Smooth muscle cell (in vitro differentiated cells): ENCODE measurements around the gene APBA2. TPM values are rescaled to one million over a fixed set of nuclear protein-coding genes. Genes with fewer than 3 reads are reported as not detected.

Experiments
- DNase-seq: peaks from one replicate; lab custom pipeline; 2025; ENCODE audit not compliant: unreplicated experiment; lab: John Stamatoyannopoulos, UW
- H2AFZ ChIP-seq: fragments of 200-600 bp; sonication (generic); 2 replicates; pipeline ENCODE4 v1.6.0; 2016; ENCODE audit warnings: antibody characterized with exemption, low read depth, mild to moderate bottlenecking
- H3F3A ChIP-seq: fragments of 200-600 bp; sonication (generic); 2 replicates; pipeline ENCODE4 v1.6.0; 2017; ENCODE audit warnings: antibody characterized with exemption, low read depth
- H3K27ac ChIP-seq: fragments of 200-600 bp; sonication (generic); 2 replicates; pipeline ENCODE4 v1.5.1; 2016; ENCODE audit warnings: low read depth, mild to moderate bottlenecking
- H3K27me3 ChIP-seq: fragments of 200-600 bp; sonication (generic); 2 replicates; pipeline ENCODE4 v1.6.1; 2016; ENCODE audit warnings: low read depth, mild to moderate bottlenecking
- H3K36me3 ChIP-seq: fragments of 200-600 bp; sonication (generic); 2 replicates; pipeline ENCODE4 v1.5.1; 2016; ENCODE audit warnings: low read depth
- H3K4me1 ChIP-seq: fragments of 200-600 bp; sonication (generic); 2 replicates; pipeline ENCODE4 v1.5.1; 2016; ENCODE audit warnings: low read depth
- H3K4me2 ChIP-seq: fragments of 200-600 bp; sonication (generic); 2 replicates; pipeline ENCODE4 v1.6.0; 2016; ENCODE audit warnings: mild to moderate bottlenecking
- H3K4me3 ChIP-seq: fragments of 200-600 bp; sonication (generic); 2 replicates; pipeline ENCODE4 v1.5.1; 2016; ENCODE audit warnings: mild to moderate bottlenecking
- H3K79me2 ChIP-seq: fragments of 200-600 bp; sonication (generic); 2 replicates; pipeline ENCODE4 v1.6.0; 2016; ENCODE audit warnings: low read depth, mild to moderate bottlenecking
- H3K9ac ChIP-seq: fragments of 200-600 bp; sonication (generic); 2 replicates; pipeline ENCODE4 v1.6.0; 2016; ENCODE audit warnings: low read depth
- H3K9me3 ChIP-seq: fragments of 200-600 bp; sonication (generic); replicated peaks from 2 replicates; pipeline ENCODE4 v1.5.1; 2016; ENCODE audit warnings: low read depth
- H4K20me1 ChIP-seq: fragments of 200-600 bp; sonication (generic); 2 replicates; pipeline ENCODE4 v1.6.0; 2016; ENCODE audit warnings: low read depth
- CTCF ChIP-seq: fragments of 200-600 bp; sonication (generic); IDR thresholded peaks from 2 replicates; pipeline ENCODE4 v1.5.1; 2017; ENCODE audit warnings: borderline replicate concordance, mild to moderate bottlenecking, antibody characterized with exemption; ENCODE audit not compliant: insufficient read depth, poor library complexity, severe bottlenecking
- WGBS: methylation state at CpG from one replicate; pipeline ENCODE4 v1.1.7; 2016; ENCODE audit warnings: low lambda C conversion rate; 5-methylcytosine and 5-hydroxymethylcytosine counted together
- polyA plus RNA-seq: library from polyadenylated mRNA; unstranded; fragments of >200 nt; fragmentation: Nextera tagmentation; extraction: Ambion mirVana; gene quantifications from 2 replicates; pipeline ENCODE4 v1.2.1, GENCODE V29; 2016
- total RNA-seq: library from RNA; depleted of rRNA; stranded (reverse); fragments of >200 nt; gene quantifications from 2 replicates; pipeline ENCODE4 v1.2.3, GENCODE V29; 2014

The APBA2 gene
- total and polyA plus RNA-seq, 2 experiments from 2014 or later = 10.2 to 14.9 TPM

GRCh38 chr15:28915935-28916334 is 30.2 kb downstream of the APBA2 start:
- Histone ChIP-seq H3K36me3 (no peaks in the 10 kb centered on the region), H3F3A (no peaks in the 10 kb centered on the region), H3K4me2 (no peak overlapping the region), H3K27me3 (no peaks in the 10 kb centered on the region), H3K4me1 (peaks cover 4% of the 10 kb centered on the region), H2AFZ (no peak overlapping the region), H3K4me3 (no peak overlapping the region), H3K79me2 (no peaks in the 10 kb centered on the region), H3K9ac (no peak overlapping the region), H4K20me1 (no peaks in the 10 kb centered on the region), H3K9me3 (no peaks in the 10 kb centered on the region), H3K27ac (no peak overlapping the region)
- no peak for TF ChIP-seq CTCF
- WGBS = 91% methylated on average over 15 of the region's 15 CpGs
- DNase-seq = no peak

GRCh38 chr15:28917791-28918140 is 32.0 kb downstream of the APBA2 start:
- Histone ChIP-seq H3K27ac (no peak overlapping the region), H3K4me3 (no peak overlapping the region), H3K9ac (no peak overlapping the region), H3K9me3 (no peaks in the 10 kb centered on the region), H4K20me1 (no peaks in the 10 kb centered on the region), H2AFZ (no peak overlapping the region), H3K4me1 (no peaks in the 10 kb centered on the region), H3K36me3 (no peaks in the 10 kb centered on the region), H3K4me2 (no peak overlapping the region), H3K79me2 (no peaks in the 10 kb centered on the region), H3F3A (no peaks in the 10 kb centered on the region), H3K27me3 (no peaks in the 10 kb centered on the region)
- no peak for TF ChIP-seq CTCF
- 68% methylated on average over 9 of the region's 9 CpGs for WGBS
- no peak for DNase-seq

- no peaks in the 10 kb centered on the region for H3K36me3 ChIP-seq
- H3F3A ChIP-seq = no peaks in the 10 kb centered on the region
- H3K9me3 ChIP-seq = no peaks in the 10 kb centered on the region
- peak overlapping the region; percentile 50 for H3K4me3 ChIP-seq
- no peak overlapping the region for H3K27ac ChIP-seq
- H3K79me2 ChIP-seq = no peaks in the 10 kb centered on the region
- H3K4me1 ChIP-seq = no peaks in the 10 kb centered on the region
- H3K27me3 ChIP-seq = no peaks in the 10 kb centered on the region
- TF ChIP-seq CTCF = peak; percentile 46
- H2AFZ ChIP-seq = peak overlapping the region; percentile 93
- DNase-seq = peak; percentile 10
- H3K9ac ChIP-seq = no peak overlapping the region
- peak overlapping the region; percentile 86 for H3K4me2 ChIP-seq
- WGBS = 16% methylated on average over 40 of the region's 41 CpGs
- no peaks in the 10 kb centered on the region for H4K20me1 ChIP-seq
Measured at GRCh38 chr15:28918141-28918983, 32.6 kb downstream of the APBA2 start.

GRCh38 chr15:28919201-28919635 is 33.4 kb downstream of the APBA2 start:
- Histone ChIP-seq H4K20me1 (no peaks in the 10 kb centered on the region), H2AFZ (peak overlapping the region; percentile 93), H3K9ac (no peak overlapping the region), H3K27ac (no peak overlapping the region), H3K36me3 (no peaks in the 10 kb centered on the region), H3K4me2 (peak overlapping the region; percentile 86), H3K79me2 (no peaks in the 10 kb centered on the region), H3K4me3 (peak overlapping the region; percentile 50), H3F3A (no peaks in the 10 kb centered on the region), H3K27me3 (no peaks in the 10 kb centered on the region), H3K4me1 (no peaks in the 10 kb centered on the region), H3K9me3 (no peaks in the 10 kb centered on the region)
- no peak for TF ChIP-seq CTCF
- DNase-seq = no peak
- 43% methylated on average over 17 of the region's 17 CpGs for WGBS
